CD14-positive monocyte (primary cell): Measurements from ENCODE around the gene ELF3. TPM values are rescaled to one million over a fixed set of nuclear protein-coding genes. Genes with fewer than 3 reads are reported as not detected.
"Not testable (repeated sequence)": the region's sequence is repeated elsewhere in the genome, so short reads cannot be mapped to it uniquely, and the experiment has no call there.

Experiments used
- DNase-seq, 3 donors: peaks; one replicate each; pipeline ENCODE4 v3.0.0-alpha.2; 2011 to 2022
- H2AFZ ChIP-seq: 2 replicates; pipeline ENCODE4 v1.6.0; 2012; ENCODE audit warnings: mild to moderate bottlenecking, low read depth, low read length, inconsistent platforms; ENCODE audit not compliant: insufficient read depth, poor library complexity, severe bottlenecking
- H3K27ac ChIP-seq, 2 donors: 1 replicate in 1 of 2; 2 replicates in 1 of 2; pipeline ENCODE4 v1.5.1; 2012 to 2013; ENCODE audit warnings: low read length in 2 of 2, control low read depth in 1 of 2, inconsistent platforms in 1 of 2, low read depth in 1 of 2, mild to moderate bottlenecking in 1 of 2
- H3K27me3 ChIP-seq, 2 donors: one replicate each; pipeline versions ENCODE4 v1.6.0 to v1.6.1; 2011 to 2013; ENCODE audit warnings: low read length in 2 of 2; ENCODE audit not compliant: control insufficient read depth in 2 of 2, insufficient read depth in 2 of 2
- H3K36me3 ChIP-seq, 2 donors: replicated peaks in 1 of 2; 1 replicate in 1 of 2; 2 replicates in 1 of 2; pipeline versions ENCODE4 v1.5.1 to v1.6.1; 2012 to 2013; ENCODE audit warnings: low read length in 2 of 2, control low read depth in 1 of 2, inconsistent platforms in 1 of 2, mild to moderate bottlenecking in 1 of 2; ENCODE audit not compliant: insufficient read depth in 2 of 2, control insufficient read depth in 1 of 2
- H3K4me1 ChIP-seq, 2 donors: 1 replicate in 1 of 2; 2 replicates in 1 of 2; pipeline versions ENCODE4 v1.5.1 to v1.6.1; 2012 to 2013; ENCODE audit warnings: low read length in 2 of 2, control low read depth in 1 of 2, inconsistent platforms in 1 of 2, mild to moderate bottlenecking in 1 of 2, moderate library complexity in 1 of 2; ENCODE audit not compliant: insufficient read depth in 2 of 2, control insufficient read depth in 1 of 2
- H3K4me2 ChIP-seq: replicated peaks from 2 replicates; pipeline ENCODE3; 2012; ENCODE audit warnings: low read length, moderate library complexity, mild to moderate bottlenecking; ENCODE audit not compliant: poor library complexity, severe bottlenecking; ENCODE audit errors: extremely low read depth
- H3K4me3 ChIP-seq, 3 experiments: fragments of 200-600 bp in 1 of 3; sonication (generic) in 1 of 3; replicated peaks in 1 of 3; 1 replicate in 2 of 3; 2 replicates in 1 of 3; pipeline ENCODE4 v1.5.1; 2011 to 2013; ENCODE audit warnings: low read length in 3 of 3, mild to moderate bottlenecking in 3 of 3, control low read depth in 2 of 3, low read depth in 2 of 3, inconsistent platforms in 1 of 3, moderate library complexity in 1 of 3
- H3K79me2 ChIP-seq: 2 replicates; pipeline ENCODE4 v1.6.0; 2012; ENCODE audit warnings: mild to moderate bottlenecking, control low read depth, inconsistent platforms, low read length, moderate library complexity; ENCODE audit not compliant: insufficient read depth
- H3K9ac ChIP-seq: 2 replicates; pipeline ENCODE4 v1.6.0; 2017; ENCODE audit warnings: low read length, mild to moderate bottlenecking; ENCODE audit not compliant: insufficient read depth, poor library complexity, severe bottlenecking
- H3K9me3 ChIP-seq, 2 donors: replicated peaks in 1 of 2; 1 replicate in 1 of 2; 2 replicates in 1 of 2; pipeline versions ENCODE4 v1.5.1 to v1.6.1; 2012 to 2013; ENCODE audit warnings: low read length in 2 of 2, control low read depth in 1 of 2; ENCODE audit not compliant: control insufficient read depth in 1 of 2, insufficient read depth in 1 of 2
- H4K20me1 ChIP-seq: 2 replicates; pipeline ENCODE4 v1.6.0; 2012; ENCODE audit warnings: mild to moderate bottlenecking, low read length, control low read depth, moderate library complexity; ENCODE audit not compliant: insufficient read depth
- H3K27ac Mint-ChIP-seq, 7 donors: one replicate each; pipeline ENCODE4 v1.8.0; 2020; ENCODE audit warnings: mild to moderate bottlenecking in 7 of 7, mixed read lengths in 7 of 7, moderate library complexity in 6 of 7, inconsistent platforms in 2 of 7
- H3K27me3 Mint-ChIP-seq, 3 donors: one replicate each; pipeline ENCODE4 v1.8.0; 2021 to 2022; ENCODE audit warnings: low read depth in 3 of 3, mild to moderate bottlenecking in 3 of 3, mixed read lengths in 3 of 3, moderate library complexity in 3 of 3, inconsistent platforms in 1 of 3
- H3K36me3 Mint-ChIP-seq, 2 donors: one replicate each; pipeline ENCODE4 v1.8.0; 2020; ENCODE audit warnings: mixed read lengths in 2 of 2, inconsistent platforms in 1 of 2, mild to moderate bottlenecking in 1 of 2
- H3K4me1 Mint-ChIP-seq: one replicate; pipeline ENCODE4 v1.8.0; 2020; ENCODE audit warnings: mild to moderate bottlenecking, mixed read lengths
- H3K4me3 Mint-ChIP-seq, 2 donors: one replicate each; pipeline ENCODE4 v1.8.0; 2020; ENCODE audit warnings: mild to moderate bottlenecking in 2 of 2, mixed read lengths in 2 of 2, moderate library complexity in 1 of 2
- H3K9me3 Mint-ChIP-seq, 7 donors: one replicate each; pipeline ENCODE4 v1.8.0; 2020 to 2022; ENCODE audit warnings: mixed read lengths in 7 of 7, mild to moderate bottlenecking in 6 of 7, moderate library complexity in 6 of 7, inconsistent platforms in 2 of 7
- CTCF ChIP-seq: fragments of 200-600 bp; IDR thresholded peaks from one replicate; pipeline ENCODE4 v1.8.0; 2022; ENCODE audit warnings: antibody characterized with exemption, mild to moderate bottlenecking
- WGBS: methylation state at CpG from one replicate; pipeline ENCODE4 v1.1.5; 2013; ENCODE audit warnings: missing lambda C conversion rate; ENCODE audit not compliant: insufficient coverage; 5-methylcytosine and 5-hydroxymethylcytosine counted together
- intact Hi-C, 2 donors: fragments of 100-400 bp; cut with micrococcal nuclease; formaldehyde crosslinking; loops; one replicate each; pipeline versions ENCODE4 v1.15.0 to v1.15.1; 2023
- polyA plus RNA-seq, 3 donors: library from polyadenylated mRNA; depleted of rRNA in 1 of 3; unstranded in 2 of 3; stranded (reverse) in 1 of 3; fragments of 300-500 nt in 2 of 3; fragments of >200 nt in 1 of 3; fragmentation: Illumina TruSeq in 2 of 3; gene quantifications; 1 replicate in 2 of 3; 2 replicates in 1 of 3; pipeline ENCODE4 v1.2.3, GENCODE V29; 2012 to 2021

The ELF3 gene
- polyA plus RNA-seq, 3 donors, result 10.2 TPM; not detected in 2

GRCh38 chr1:202018468-202019234 is 8.3 kb downstream of the ELF3 start:
- no peak for DNase-seq
- H3K36me3 Mint-ChIP-seq, result peaks cover 13 to 17% of the 10 kb centered on the region in 2 donors
- H3K27ac ChIP-seq, result no peak overlapping the region
- H3K27me3 ChIP-seq, result no peaks in the 10 kb centered on the region
- intact Hi-C loops, result no loop called here
- H3K79me2 ChIP-seq, result no peaks in the 10 kb centered on the region
- H3K4me1 Mint-ChIP-seq, result no peaks in the 10 kb centered on the region
- no peak overlapping the region for H3K9ac ChIP-seq
- no peak overlapping the region for H3K4me3 Mint-ChIP-seq
- no peak overlapping the region for H3K4me3 ChIP-seq
- H3K27ac Mint-ChIP-seq, result no peak overlapping the region
- peaks cover 0 to 14% of the 10 kb centered on the region in 2 donors for H3K36me3 ChIP-seq
- H4K20me1 ChIP-seq, result no peaks in the 10 kb centered on the region
- no peaks in the 10 kb centered on the region for H3K9me3 Mint-ChIP-seq
- no peak overlapping the region for H2AFZ ChIP-seq
- no peak overlapping the region for H3K4me2 ChIP-seq
- H3K4me1 ChIP-seq, result no peaks in the 10 kb centered on the region
- no peak for TF ChIP-seq CTCF
- WGBS, result 92% methylated on average over 10 of the region's 19 CpGs
- H3K27me3 Mint-ChIP-seq, result peaks cover 2 to 9% (median 6%) of the 10 kb centered on the region in 3 donors
- H3K9me3 ChIP-seq, result no peaks in the 10 kb centered on the region

GRCh38 chr1:202019235-202019558 is 8.8 kb downstream of the ELF3 start:
- H3K27me3 Mint-ChIP-seq, H4K20me1 ChIP-seq, H3K27me3 ChIP-seq, H3K9me3 Mint-ChIP-seq, H3K27ac ChIP-seq, H3K4me1 ChIP-seq, H3K27ac Mint-ChIP-seq, DNase-seq, H3K36me3 ChIP-seq, H3K4me3 ChIP-seq, H3K4me3 Mint-ChIP-seq, intact Hi-C loops, H3K9me3 ChIP-seq, H3K9ac ChIP-seq, H2AFZ ChIP-seq, H3K79me2 ChIP-seq, H3K4me1 Mint-ChIP-seq, H3K4me2 ChIP-seq: not testable (repeated sequence)
- WGBS, result 33% methylated on average over 1 of the region's 8 CpGs
- H3K36me3 Mint-ChIP-seq, result peaks cover 10 to 13% of the 10 kb centered on the region in 2 donors
